Measurements from ENCODE around the gene SOX5. TPM values are rescaled to one million over a fixed set of nuclear protein-coding genes. Genes with fewer than 3 reads are reported as not detected.

SOX5 gene
- total and polyA plus RNA-seq, 2 experiments from 2014 or later = 1.0 to 4.7 TPM

- Histone ChIP-seq H4K20me1 (replicated peaks; ENCODE audit: insufficient read depth) (no peaks in the 10 kb centered on the region), H3K9me2 (ENCODE audit: insufficient read depth) (no peaks in the 10 kb centered on the region), H3K27me3 (ENCODE audit: insufficient read depth) (peaks cover under 1% of the 10 kb centered on the region; the same call in 1 of the 2 replicates), H3K27ac (ENCODE audit: low read depth) (no peak overlapping the region), H3K36me3 (ENCODE audit: insufficient read depth) (no peaks in the 10 kb centered on the region), H3K4me2 (no peak overlapping the region), H3K4me3 (no peak overlapping the region), H3K79me2 (replicated peaks; ENCODE audit: insufficient read depth) (no peaks in the 10 kb centered on the region), H2AFZ (no peak overlapping the region), H3K4me1 (ENCODE audit: insufficient read depth) (no peaks in the 10 kb centered on the region), H3F3A (replicated peaks; ENCODE audit: low read depth) (no peaks in the 10 kb centered on the region)
- ATAC-seq = no peak
- peaks cover 1% of the 10 kb centered on the region for H3K27me3 Mint-ChIP-seq (ENCODE audit: insufficient read depth, low read depth, poor library complexity)
- DNase-seq (ENCODE audit: low spot score) = no peak
- TF ChIP-seq ZNF114 (CRISPR knock-in tag; IDR thresholded peaks at IDR 0.05) (no peak), NANOG (IDR thresholded peaks at IDR 0.05; ENCODE audit: borderline replicate concordance) (no peak)
- H3K4me1 Mint-ChIP-seq = peaks cover 9% of the 10 kb centered on the region; the same call in 2 of the 3 replicates
- no peak overlapping the region for H3K4me3 Mint-ChIP-seq
- no peak overlapping the region for H3K27ac Mint-ChIP-seq
- no peaks in the 10 kb centered on the region for H3K36me3 Mint-ChIP-seq (ENCODE audit: low read depth)
- no peaks in the 10 kb centered on the region for H3K9me3 Mint-ChIP-seq
Observed at GRCh38 chr12:23942841-23943240, 6.6 kb downstream of the SOX5 start.

GRCh38 chr12:23941780-23942179 is 7.7 kb downstream of the SOX5 start:
- Mint-ChIP-seq H3K4me3 (no peak overlapping the region), H3K4me1 (peaks cover 9% of the 10 kb centered on the region; the same call in 2 of the 3 replicates), H3K27ac (no peak overlapping the region), H3K36me3 (ENCODE audit: low read depth) (no peaks in the 10 kb centered on the region), H3K9me3 (no peaks in the 10 kb centered on the region), H3K27me3 (ENCODE audit: insufficient read depth, low read depth, poor library complexity) (no peaks in the 10 kb centered on the region)
- Histone ChIP-seq H2AFZ (no peak overlapping the region), H3K4me1 (ENCODE audit: insufficient read depth) (no peaks in the 10 kb centered on the region), H3K27ac (ENCODE audit: low read depth) (no peak overlapping the region), H3F3A (replicated peaks; ENCODE audit: low read depth) (no peaks in the 10 kb centered on the region), H3K79me2 (replicated peaks; ENCODE audit: insufficient read depth) (no peaks in the 10 kb centered on the region), H4K20me1 (replicated peaks; ENCODE audit: insufficient read depth) (no peaks in the 10 kb centered on the region), H3K36me3 (ENCODE audit: insufficient read depth) (no peaks in the 10 kb centered on the region), H3K9me2 (ENCODE audit: insufficient read depth) (no peaks in the 10 kb centered on the region), H3K4me2 (no peak overlapping the region), H3K4me3 (no peak overlapping the region), H3K27me3 (ENCODE audit: insufficient read depth) (no peaks in the 10 kb centered on the region)
- no peak for DNase-seq (ENCODE audit: low spot score)
- no peak for ATAC-seq
- TF ChIP-seq ZNF462 (CRISPR knock-in tag; IDR thresholded peaks at IDR 0.05) (no peak), CREB1 (CRISPR knock-in tag; IDR thresholded peaks at IDR 0.05; ENCODE audit: low read depth) (no peak), CTCF (conservative IDR thresholded peaks at IDR 0.05; ENCODE audit: low read depth in 2 of 2) (no peak), ETS1 (IDR thresholded peaks at IDR 0.05) (no peak), EZH2phosphoT487 (IDR thresholded peaks at IDR 0.05; ENCODE audit: unreplicated experiment) (no peak), STAT1 (IDR thresholded peaks at IDR 0.05; ENCODE audit: unreplicated experiment) (no peak), NANOG (IDR thresholded peaks at IDR 0.05; ENCODE audit: borderline replicate concordance) (no peak), ZNF114 (CRISPR knock-in tag; IDR thresholded peaks at IDR 0.05) (no peak), JUNB (IDR thresholded peaks at IDR 0.05; ENCODE audit: unreplicated experiment) (no peak), ZNF331 (CRISPR knock-in tag; IDR thresholded peaks at IDR 0.05; ENCODE audit: low read depth) (no peak), POLR2AphosphoS5 (IDR thresholded peaks at IDR 0.05; ENCODE audit: low read depth) (no peak)
